Measurements from ENCODE around the gene HCRTR1. TPM values are rescaled to one million over a fixed set of nuclear protein-coding genes. Genes with fewer than 3 reads are reported as not detected.
A peak's percentile ranks its signal among the peaks of the same experiment; 100 is the strongest.

The HCRTR1 gene
- total and polyA plus RNA-seq, 5 donors: 0.14 to 0.37 (median 0.18) TPM; not detected in 2

DNA sequence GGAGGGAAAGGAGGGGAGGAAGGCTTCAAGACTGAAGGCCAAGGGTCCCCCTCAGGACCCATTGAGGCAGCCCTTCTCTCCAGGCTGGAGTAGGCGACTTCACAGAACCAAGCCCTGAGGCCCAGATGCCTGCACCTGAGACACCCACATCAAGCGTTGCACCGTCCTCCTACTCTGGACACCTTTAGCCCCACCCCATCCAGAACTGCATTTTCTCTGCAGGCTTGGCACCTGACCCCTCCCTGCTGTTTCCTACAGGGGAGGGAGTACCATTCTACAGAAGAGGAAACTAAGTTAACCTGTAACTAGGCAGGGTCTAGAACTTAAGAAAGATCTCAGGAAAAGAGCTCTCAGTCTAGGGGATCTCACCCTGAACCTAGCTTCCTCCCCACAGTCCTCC, 15.2 kb downstream of the HCRTR1 start:
- WGBS: 98% methylated on average over 3 of the region's 3 CpGs
- no peak overlapping the region for H3K27ac ChIP-seq (ENCODE audit: low read length)
- ATAC-seq (no peak), DNase-seq (no peak)
- H3K4me1 ChIP-seq (ENCODE audit: control insufficient read depth, insufficient read depth, low read length): peaks cover 5% of the 10 kb centered on the region
- no peaks in the 10 kb centered on the region for H3K9me3 ChIP-seq (ENCODE audit: control insufficient read depth, low read length)
- intact Hi-C loops (cut with DNase I): no loop called here
- no peak overlapping the region for H3K4me3 ChIP-seq (ENCODE audit: low read length)
- H3K27me3 ChIP-seq (ENCODE audit: control insufficient read depth, insufficient read depth): no peaks in the 10 kb centered on the region

- Histone ChIP-seq H3K27me3 (ENCODE audit: control insufficient read depth, insufficient read depth) (no peaks in the 10 kb centered on the region), H3K27ac (ENCODE audit: low read length) (no peak overlapping the region), H3K4me1 (ENCODE audit: control insufficient read depth, insufficient read depth, low read length) (peaks cover 5% of the 10 kb centered on the region), H3K9me3 (ENCODE audit: control insufficient read depth, low read length) (no peaks in the 10 kb centered on the region), H3K4me3 (ENCODE audit: low read length) (no peak overlapping the region)
- no peak for ATAC-seq
- whole genome bisulfite sequencing: 65% methylated on average over 4 of the region's 4 CpGs
- no peak for DNase-seq
- intact Hi-C loops (cut with DNase I): no loop called here
These were observed 15.6 kb downstream of the HCRTR1 start for GRCh38 chr1:31633117-31633516.

DNA sequence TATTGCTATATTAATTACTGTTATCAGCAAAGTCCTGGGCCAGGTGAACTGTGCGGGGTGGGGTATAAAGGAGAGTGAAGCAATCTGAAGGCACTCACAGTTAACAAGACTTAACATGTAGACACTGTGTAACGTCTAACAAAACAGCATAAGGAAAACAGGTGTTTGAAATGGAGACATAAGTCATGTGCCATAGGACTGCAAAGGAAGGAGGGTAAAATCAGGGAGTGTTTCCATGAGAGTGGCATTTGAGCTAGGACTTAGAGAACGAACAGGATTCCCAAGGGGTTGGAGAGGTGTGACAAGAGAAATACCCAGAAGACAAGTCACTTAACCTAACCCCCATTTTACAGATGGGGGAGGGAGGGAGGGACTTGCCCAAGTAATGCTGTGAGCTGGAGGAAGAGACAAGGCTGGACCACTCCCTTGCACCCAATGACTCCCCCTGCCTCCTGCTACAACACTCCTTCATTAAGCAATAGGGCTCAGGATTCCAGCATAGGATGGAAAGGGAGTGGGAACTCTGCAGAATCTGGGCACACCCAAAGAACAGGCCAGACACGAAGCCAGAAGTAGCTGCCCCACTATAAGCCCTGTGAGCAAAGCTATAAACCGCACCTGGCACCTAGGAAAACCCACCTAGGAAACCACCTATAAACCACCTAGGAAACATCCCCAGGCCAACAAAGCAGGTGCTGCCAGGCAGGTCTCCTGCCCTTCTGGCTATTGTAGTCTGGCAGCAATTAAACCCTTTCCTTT, 20.6 kb downstream of the HCRTR1 start:
- H3K4me3 ChIP-seq (ENCODE audit: low read length): no peak overlapping the region
- H3K27ac ChIP-seq (ENCODE audit: low read length): no peak overlapping the region
- ATAC-seq (no peak), DNase-seq (peak in 1 of 3 donors; percentile 14)
- H3K9me3 ChIP-seq (ENCODE audit: control insufficient read depth, low read length): no peaks in the 10 kb centered on the region
- 63% methylated on average over 5 of the region's 5 CpGs for WGBS
- no peaks in the 10 kb centered on the region for H3K27me3 ChIP-seq (ENCODE audit: control insufficient read depth, insufficient read depth)
- intact Hi-C loops (cut with DNase I): no loop called here
- peaks cover 2% of the 10 kb centered on the region for H3K4me1 ChIP-seq (ENCODE audit: control insufficient read depth, insufficient read depth, low read length)

GRCh38 chr1:31639543-31639942, 22.1 kb downstream of the HCRTR1 start:
- peaks cover 8% of the 10 kb centered on the region for H3K4me1 ChIP-seq (ENCODE audit: control insufficient read depth, insufficient read depth, low read length)
- no peak overlapping the region for H3K4me3 ChIP-seq (ENCODE audit: low read length)
- DNase-seq (peak in 1 of 3 donors; percentile 9), ATAC-seq (no peak)
- no peak overlapping the region for H3K27ac ChIP-seq (ENCODE audit: low read length)
- H3K27me3 ChIP-seq (ENCODE audit: control insufficient read depth, insufficient read depth): no peaks in the 10 kb centered on the region
- 51% methylated on average over 5 of the region's 5 CpGs for WGBS
- intact Hi-C loops (cut with DNase I): no loop called here
- H3K9me3 ChIP-seq (ENCODE audit: control insufficient read depth, low read length): no peaks in the 10 kb centered on the region

DNA sequence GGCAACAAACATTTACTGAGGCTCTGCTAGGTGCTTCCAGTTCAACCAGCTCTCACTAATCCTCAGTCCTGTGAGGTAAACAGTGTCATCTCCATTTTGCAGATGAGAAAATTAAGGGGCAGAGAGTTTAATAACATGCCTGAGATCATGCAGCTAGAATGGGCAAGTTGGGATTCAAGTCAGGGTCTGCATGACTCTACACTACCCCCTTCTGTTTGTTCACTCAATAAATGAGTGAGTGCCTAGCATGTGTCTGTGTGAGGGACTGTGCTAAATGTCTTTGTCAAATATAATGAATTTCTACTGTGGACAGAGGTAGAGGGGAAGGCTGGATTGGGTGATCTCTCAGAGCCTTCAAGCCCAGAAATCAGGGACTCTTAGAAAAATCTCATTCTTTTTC, 22.7 kb downstream of the HCRTR1 start:
- DNase-seq: no peak
- peaks cover 8% of the 10 kb centered on the region for H3K4me1 ChIP-seq (ENCODE audit: control insufficient read depth, insufficient read depth, low read length)
- H3K27ac ChIP-seq (ENCODE audit: low read length): no peak overlapping the region
- no peaks in the 10 kb centered on the region for H3K27me3 ChIP-seq (ENCODE audit: control insufficient read depth, insufficient read depth)
- no peaks in the 10 kb centered on the region for H3K9me3 ChIP-seq (ENCODE audit: control insufficient read depth, low read length)
- H3K4me3 ChIP-seq (ENCODE audit: low read length): no peak overlapping the region
- intact Hi-C loops (cut with DNase I): no loop called here
- no peak for ATAC-seq

GRCh38 chr1:31640964-31641363, 23.5 kb downstream of the HCRTR1 start:
- H3K4me3 ChIP-seq (ENCODE audit: low read length): no peak overlapping the region
- H3K4me1 ChIP-seq (ENCODE audit: control insufficient read depth, insufficient read depth, low read length): peaks cover 8% of the 10 kb centered on the region
- H3K27ac ChIP-seq (ENCODE audit: low read length): peak overlapping the region; percentile 14
- no peaks in the 10 kb centered on the region for H3K9me3 ChIP-seq (ENCODE audit: control insufficient read depth, low read length)
- H3K27me3 ChIP-seq (ENCODE audit: control insufficient read depth, insufficient read depth): no peaks in the 10 kb centered on the region
- 68% methylated on average over 4 of the region's 4 CpGs for WGBS
- DNase-seq (no peak), ATAC-seq (no peak)
- intact Hi-C loops (cut with DNase I): no loop called here

DNA sequence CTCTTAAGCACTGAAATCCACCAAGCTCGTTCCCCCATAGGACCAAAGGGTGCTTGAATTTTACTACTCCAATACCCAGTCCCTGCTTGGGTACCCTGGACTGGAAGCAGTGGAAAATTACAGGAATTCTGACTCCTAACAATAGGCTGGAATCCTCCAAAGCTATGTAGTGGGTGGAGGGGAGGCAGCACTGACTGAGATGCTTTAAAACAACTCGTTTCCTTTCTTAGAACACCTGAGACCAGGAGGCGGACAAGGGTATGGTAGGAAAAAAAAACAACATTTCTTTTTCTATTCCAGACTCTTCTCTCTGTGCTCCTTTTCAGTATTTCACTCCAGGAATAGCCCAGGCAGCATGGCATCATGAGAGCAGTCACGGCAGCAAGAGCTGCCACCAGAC, 24.9 kb downstream of the HCRTR1 start:
- intact Hi-C loops (cut with DNase I): no loop called here
- ATAC-seq (no peak), DNase-seq (peak in 1 of 3 donors; percentile 18)
- H3K4me1 ChIP-seq (ENCODE audit: control insufficient read depth, insufficient read depth, low read length): peaks cover 6% of the 10 kb centered on the region
- no peak overlapping the region for H3K4me3 ChIP-seq (ENCODE audit: low read length)
- no peak overlapping the region for H3K27ac ChIP-seq (ENCODE audit: low read length)
- no peaks in the 10 kb centered on the region for H3K9me3 ChIP-seq (ENCODE audit: control insufficient read depth, low read length)
- H3K27me3 ChIP-seq (ENCODE audit: control insufficient read depth, insufficient read depth): no peaks in the 10 kb centered on the region
- 87% methylated on average over 4 of the region's 4 CpGs for WGBS

DNA sequence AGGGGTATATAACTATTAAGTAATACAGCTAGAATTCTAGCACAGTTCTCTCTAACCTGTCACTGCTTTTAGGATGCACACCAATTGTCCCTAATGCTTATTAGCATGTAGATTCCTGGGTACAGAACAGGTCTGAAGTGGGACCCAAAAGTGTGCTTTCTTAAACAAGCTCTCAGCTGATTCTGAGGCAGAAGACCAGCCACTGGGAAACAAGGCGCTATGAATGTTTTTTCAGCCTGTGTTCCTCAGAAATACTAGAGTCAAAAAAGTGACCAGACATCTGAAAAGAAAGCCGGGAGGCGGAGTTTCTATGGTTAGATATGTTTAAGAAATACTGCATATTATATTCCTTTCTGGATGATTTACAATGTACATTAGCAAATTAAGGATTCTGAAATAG, 25.4 kb downstream of the HCRTR1 start:
- DNase-seq (no peak), ATAC-seq (no peak)
- intact Hi-C loops (cut with DNase I): no loop called here
- 88% methylated on average over 3 of the region's 3 CpGs for WGBS
- Histone ChIP-seq H3K27me3 (ENCODE audit: control insufficient read depth, insufficient read depth) (no peaks in the 10 kb centered on the region), H3K27ac (ENCODE audit: low read length) (no peak overlapping the region), H3K9me3 (ENCODE audit: control insufficient read depth, low read length) (no peaks in the 10 kb centered on the region), H3K4me1 (ENCODE audit: control insufficient read depth, insufficient read depth, low read length) (peaks cover 6% of the 10 kb centered on the region), H3K4me3 (ENCODE audit: low read length) (no peak overlapping the region)

DNA sequence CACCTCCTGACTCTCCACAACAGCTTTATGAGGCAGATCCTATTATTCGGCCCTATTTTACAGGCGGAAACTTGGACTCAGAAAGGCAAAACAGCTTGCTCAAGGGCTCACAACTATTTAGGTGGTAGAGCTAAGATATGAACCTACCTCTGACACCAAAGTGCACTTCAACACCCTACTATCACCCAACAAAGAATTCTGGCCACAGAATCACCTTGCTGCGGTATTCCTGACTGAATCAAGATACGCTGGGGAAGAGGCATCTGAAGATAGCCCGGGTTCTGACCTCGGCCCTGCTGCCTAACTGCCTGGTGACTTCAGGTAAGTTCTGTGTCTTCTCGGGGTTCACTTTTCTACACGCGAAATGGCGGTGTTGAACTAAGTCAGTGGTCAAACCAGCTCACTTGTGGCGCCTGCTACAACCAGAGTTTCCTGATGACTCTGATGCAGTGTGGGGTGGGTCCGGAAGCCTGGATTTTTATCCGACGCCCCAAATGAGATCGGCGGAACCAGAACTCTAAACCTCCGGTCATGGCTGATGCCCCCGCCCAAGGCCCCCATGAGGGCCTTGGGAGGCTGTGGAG, 26.6 kb downstream of the HCRTR1 start:
- H3K4me1 ChIP-seq (ENCODE audit: control insufficient read depth, insufficient read depth, low read length): peaks cover 10% of the 10 kb centered on the region
- ATAC-seq: no peak

GRCh38 chr1:31644560-31645273, 27.2 kb downstream of the HCRTR1 start, which contains the start of gene PEF1:
Gene PEF1, minus strand, starts transcription at chr1:31644876. Its CDS starts 12 bp downstream, at chr1:31644864.
- WGBS: under 1% methylated on average over 56 of the region's 56 CpGs
- ATAC-seq (peak; percentile 94 to 96), DNase-seq (peak; percentile 99 to 100 (median 100))
- intact Hi-C loops (cut with DNase I): no loop called here
- no peaks in the 10 kb centered on the region for H3K27me3 ChIP-seq (ENCODE audit: control insufficient read depth, insufficient read depth)
- H3K9me3 ChIP-seq (ENCODE audit: control insufficient read depth, low read length): no peaks in the 10 kb centered on the region
- H3K27ac ChIP-seq (ENCODE audit: low read length): peak within 1 kb of the TSS; percentile 98
- peaks cover 10% of the 10 kb centered on the region for H3K4me1 ChIP-seq (ENCODE audit: control insufficient read depth, insufficient read depth, low read length)
- peak within 1 kb of the TSS; percentile 65 for H3K4me3 ChIP-seq (ENCODE audit: low read length)

More for the DNA sequence above, 26.6 kb downstream of the HCRTR1 start:
- Histone ChIP-seq H3K27me3 (ENCODE audit: control insufficient read depth, insufficient read depth) (no peaks in the 10 kb centered on the region), H3K4me3 (ENCODE audit: low read length) (peak overlapping the region; percentile 65), H3K27ac (ENCODE audit: low read length) (peak overlapping the region; percentile 98), H3K9me3 (ENCODE audit: control insufficient read depth, low read length) (no peaks in the 10 kb centered on the region)
- intact Hi-C loops (cut with DNase I): no loop called here
- WGBS: 5% methylated on average over 18 of the region's 18 CpGs
- no peak for DNase-seq

GRCh38 chr1:31645274-31645568, 27.7 kb downstream of the HCRTR1 start:
- DNase-seq (no peak), ATAC-seq (no peak)
- Histone ChIP-seq H3K9me3 (ENCODE audit: control insufficient read depth, low read length) (no peaks in the 10 kb centered on the region), H3K27ac (ENCODE audit: low read length) (peak overlapping the region; percentile 94), H3K4me3 (ENCODE audit: low read length) (peak overlapping the region; percentile 65), H3K4me1 (ENCODE audit: control insufficient read depth, insufficient read depth, low read length) (peaks cover 10% of the 10 kb centered on the region), H3K27me3 (ENCODE audit: control insufficient read depth, insufficient read depth) (no peaks in the 10 kb centered on the region)
- under 1% methylated on average over 11 of the region's 11 CpGs for whole genome bisulfite sequencing
- intact Hi-C loops (cut with DNase I): no loop called here
